GM19193 (cell line): ENCODE measurements around the gene ZMAT3.

Experiments used
- POLR2A ChIP-seq: IDR thresholded peaks from 4 replicates; pipeline ENCODE4 v1.6.1; 2011; ENCODE audit not compliant: insufficient read depth, insufficient read length; ENCODE audit errors: extremely low read depth

ZMAT3 gene

GRCh38 chr3:179073816-179074215, 2.2 kb upstream of the ZMAT3 start:
- TF ChIP-seq POLR2A, result no peak

- TF ChIP-seq POLR2A, result no peak
Measured at GRCh38 chr3:179072100-179072438, 460 bp upstream of the ZMAT3 start.

- no peak for TF ChIP-seq POLR2A
Measured at GRCh38 chr3:179071027-179071322, 634 bp downstream of the ZMAT3 start.

GRCh38 chr3:179069762-179070390, 1.7 kb downstream of the ZMAT3 start:
- no peak for TF ChIP-seq POLR2A

- TF ChIP-seq POLR2A, result no peak
Measured at GRCh38 chr3:179068779-179069530, 2.7 kb downstream of the ZMAT3 start.

- no peak for TF ChIP-seq POLR2A
Measured at GRCh38 chr3:179067839-179068238, 3.8 kb downstream of the ZMAT3 start.

- TF ChIP-seq POLR2A, result no peak
Measured at GRCh38 chr3:179067291-179067690, 4.3 kb downstream of the ZMAT3 start.

- TF ChIP-seq POLR2A, result no peak
Measured at GRCh38 chr3:179063945-179064560, 7.6 kb downstream of the ZMAT3 start.

GRCh38 chr3:179056326-179056725, 15.3 kb downstream of the ZMAT3 start:
- TF ChIP-seq POLR2A, result no peak

GRCh38 chr3:179046497-179047353, 24.9 kb downstream of the ZMAT3 start:
- TF ChIP-seq POLR2A, result no peak

- TF ChIP-seq POLR2A, result no peak
Measured at GRCh38 chr3:179045719-179046402, 25.7 kb downstream of the ZMAT3 start.

GRCh38 chr3:179038216-179038898, 33.3 kb downstream of the ZMAT3 start:
- TF ChIP-seq POLR2A, result no peak

- TF ChIP-seq POLR2A, result no peak
Measured at GRCh38 chr3:179037351-179037750, 34.3 kb downstream of the ZMAT3 start.

- no peak for TF ChIP-seq POLR2A
Measured at GRCh38 chr3:179036626-179037300, 34.8 kb downstream of the ZMAT3 start.
